NK-92 treated with Interleukin-12 subunit alpha and Interleukin-12 subunit beta, amount 100 ng/mL, for 24 hours (cell line): ENCODE measurements around the gene PIAS4.

Source experiments
- DNase-seq: peaks from one replicate; lab custom pipeline; 2025; lab: John Stamatoyannopoulos, UW

PIAS4 gene

GRCh38 chr19:4023600-4024398, 16.3 kb downstream of the PIAS4 start:
- no peak for DNase-seq

GRCh38 chr19:4025317-4025716, 17.8 kb downstream of the PIAS4 start:
- no peak for DNase-seq

- no peak for DNase-seq
Measured at GRCh38 chr19:4027146-4027545, 19.6 kb downstream of the PIAS4 start.

- DNase-seq: no peak
Measured at GRCh38 chr19:4028334-4029246, 21.1 kb downstream of the PIAS4 start.

GRCh38 chr19:4029247-4029614, 21.7 kb downstream of the PIAS4 start:
- DNase-seq: no peak

- no peak for DNase-seq
Measured at GRCh38 chr19:4030552-4030951, 23.0 kb downstream of the PIAS4 start.

GRCh38 chr19:4030981-4031380, 23.4 kb downstream of the PIAS4 start:
- DNase-seq: no peak

- DNase-seq: no peak
Measured at GRCh38 chr19:4031420-4031819, 23.9 kb downstream of the PIAS4 start.

GRCh38 chr19:4032436-4032835, 24.9 kb downstream of the PIAS4 start:
- DNase-seq: no peak

GRCh38 chr19:4033028-4033956, 25.8 kb downstream of the PIAS4 start:
- DNase-seq: no peak

GRCh38 chr19:4034048-4035017, 26.8 kb downstream of the PIAS4 start:
- DNase-seq: no peak

GRCh38 chr19:4035018-4035566, 27.6 kb downstream of the PIAS4 start:
- no peak for DNase-seq

- DNase-seq: no peak
Measured at GRCh38 chr19:4035582-4035981, 28.0 kb downstream of the PIAS4 start.

GRCh38 chr19:4036576-4037300, 29.2 kb downstream of the PIAS4 start:
- DNase-seq: no peak

- DNase-seq: no peak
Measured at GRCh38 chr19:4037301-4037949, 29.9 kb downstream of the PIAS4 start.

GRCh38 chr19:4038057-4038456, 30.5 kb downstream of the PIAS4 start:
- DNase-seq: no peak

GRCh38 chr19:4038661-4039423, 31.3 kb downstream of the PIAS4 start:
- DNase-seq: no peak

- DNase-seq: no peak
Measured at GRCh38 chr19:4042064-4042730, 34.7 kb downstream of the PIAS4 start.
